ENCODE measurements around the gene ARHGEF4.

- TF ChIP-seq CTCF (IDR thresholded peaks at IDR 0.05; ENCODE audit: insufficient read depth, low read depth, low read length): no peak
- no peak for TF ChIP-seq EZH2 (IDR thresholded peaks at IDR 0.05; ENCODE audit: insufficient read depth, low read length)
These were observed 228.1 kb downstream of the ARHGEF4 start for GRCh38 chr2:131064589-131065512.

Data from astrocyte (in vitro differentiated cells and primary cell).